ENCODE results near the gene LY6G5B.

LY6G5B gene

GRCh38 chr6:31715022-31715958 lies 45.5 kb downstream of the LY6G5B start, which contains the start of gene LY6G6D:
Gene LY6G6D (plus strand): TSS chr6:31715348. CDS start chr6:31715356, 8 bp downstream.
- DNase-seq (ENCODE audit: low spot score), result no peak

GRCh38 chr6:31717499-31718222 lies 47.9 kb downstream of the LY6G5B start:
- no peak for DNase-seq (ENCODE audit: low spot score)

- no peak for DNase-seq (ENCODE audit: low spot score)
These were observed 48.5 kb downstream of the LY6G5B start for GRCh38 chr6:31718265-31718664.

GRCh38 chr6:31719001-31719400 lies 49.2 kb downstream of the LY6G5B start:
- no peak for DNase-seq (ENCODE audit: low spot score)

GRCh38 chr6:31720196-31720770 lies 50.5 kb downstream of the LY6G5B start:
- DNase-seq (ENCODE audit: low spot score), result no peak

- no peak for DNase-seq (ENCODE audit: low spot score)
These were observed 51.7 kb downstream of the LY6G5B start, which contains the start of gene LY6G6C for GRCh38 chr6:31721351-31722020. Gene LY6G6C (minus strand): TSS chr6:31721746. CDS start chr6:31721679, 67 bp downstream.

GRCh38 chr6:31722173-31722572 lies 52.4 kb downstream of the LY6G5B start:
- DNase-seq (ENCODE audit: low spot score), result no peak
